HG02970 (cell line): ENCODE data around the gene ARFGEF3.

ENCODE experiments used
- ATAC-seq: cut with Tn5 transposase; IDR thresholded peaks from one replicate; pipeline ENCODE4 v1.9.1; 2021; ENCODE audit warnings: mild to moderate bottlenecking, moderate library complexity, moderate number of reproducible peaks; ENCODE audit not compliant: unreplicated experiment, low FRiP score

Gene ARFGEF3

GRCh38 chr6:138235693-138236092 lies 74.0 kb downstream of the ARFGEF3 start:
- no peak for ATAC-seq

GRCh38 chr6:138237463-138237862 lies 75.7 kb downstream of the ARFGEF3 start:
- no peak for ATAC-seq

- no peak for ATAC-seq
Measured at GRCh38 chr6:138238368-138238767, 76.6 kb downstream of the ARFGEF3 start.

- ATAC-seq: no peak
Measured at GRCh38 chr6:138239774-138240173, 78.0 kb downstream of the ARFGEF3 start.

- no peak for ATAC-seq
Measured at GRCh38 chr6:138240476-138241245, 78.9 kb downstream of the ARFGEF3 start.

GRCh38 chr6:138241381-138241780 lies 79.6 kb downstream of the ARFGEF3 start:
- ATAC-seq: no peak

- ATAC-seq: no peak
Measured at GRCh38 chr6:138241934-138242333, 80.2 kb downstream of the ARFGEF3 start.

GRCh38 chr6:138242987-138243592 lies 81.4 kb downstream of the ARFGEF3 start:
- ATAC-seq: no peak

- ATAC-seq: no peak
Measured at GRCh38 chr6:138245751-138246150, 84.0 kb downstream of the ARFGEF3 start.

- no peak for ATAC-seq
Measured at GRCh38 chr6:138246650-138247440, 85.1 kb downstream of the ARFGEF3 start.

- ATAC-seq: no peak
Measured at GRCh38 chr6:138248011-138248410, 86.3 kb downstream of the ARFGEF3 start.

GRCh38 chr6:138248878-138249277 lies 87.1 kb downstream of the ARFGEF3 start:
- ATAC-seq: no peak

- no peak for ATAC-seq
Measured at GRCh38 chr6:138250053-138250452, 88.3 kb downstream of the ARFGEF3 start.

GRCh38 chr6:138250513-138251247 lies 88.9 kb downstream of the ARFGEF3 start:
- ATAC-seq: no peak

GRCh38 chr6:138253731-138254130 lies 92.0 kb downstream of the ARFGEF3 start:
- ATAC-seq: no peak

GRCh38 chr6:138255443-138255842 lies 93.7 kb downstream of the ARFGEF3 start:
- ATAC-seq: no peak

GRCh38 chr6:138257638-138258040 lies 95.9 kb downstream of the ARFGEF3 start:
- ATAC-seq: no peak

- ATAC-seq: no peak
Measured at GRCh38 chr6:138258197-138258596, 96.5 kb downstream of the ARFGEF3 start.

- no peak for ATAC-seq
Measured at GRCh38 chr6:138258991-138259390, 97.3 kb downstream of the ARFGEF3 start.

- ATAC-seq: no peak
Measured at GRCh38 chr6:138261116-138261780, 99.5 kb downstream of the ARFGEF3 start.
